ENCODE measurements around the gene ADCYAP1R1. TPM values are rescaled to one million over a fixed set of nuclear protein-coding genes. Genes with fewer than 3 reads are reported as not detected.

Gene ADCYAP1R1
- polyA plus RNA-seq, 1 experiment, result not detected

GRCh38 chr7:31083210-31083786, 31.2 kb downstream of the ADCYAP1R1 start:
- no peak for DNase-seq (ENCODE audit: low read depth, low spot score)
- TF ChIP-seq CTCF (IDR thresholded peaks at IDR 0.05; ENCODE audit: low read depth, low read length), result no peak
- Histone ChIP-seq H3K27me3 (ENCODE audit: control insufficient read depth, insufficient read depth, low read length) (no peaks in the 10 kb centered on the region), H3K4me3 (ENCODE audit: low read depth, low read length) (no peak overlapping the region), H3K9me3 (ENCODE audit: control insufficient read depth, insufficient read depth, low read length) (no peaks in the 10 kb centered on the region; the same call in 1 of the 2 replicates), H3K27ac (ENCODE audit: low read depth, low read length) (no peak overlapping the region)
- CTCF ChIA-PET, result no interaction called here
- POLR2A ChIA-PET, result no interaction called here

GRCh38 chr7:31084226-31084625, 32.1 kb downstream of the ADCYAP1R1 start:
- no peak for DNase-seq (ENCODE audit: low read depth, low spot score)
- CTCF ChIA-PET, result no interaction called here
- no peak for TF ChIP-seq CTCF (IDR thresholded peaks at IDR 0.05; ENCODE audit: low read depth, low read length)
- POLR2A ChIA-PET, result no interaction called here
- Histone ChIP-seq H3K27ac (ENCODE audit: low read depth, low read length) (no peak overlapping the region), H3K9me3 (ENCODE audit: control insufficient read depth, insufficient read depth, low read length) (no peaks in the 10 kb centered on the region), H3K27me3 (ENCODE audit: control insufficient read depth, insufficient read depth, low read length) (no peaks in the 10 kb centered on the region), H3K4me3 (ENCODE audit: low read depth, low read length) (no peak overlapping the region)

- ChIA-PET CTCF (interaction anchor here (0.5 to 1.2 kb wide), 2 partner anchors 102 to 149 kb away, joined by 3 read pairs; no protein-coding TSS in a partner anchor), POLR2A (no interaction called here)
- TF ChIP-seq CTCF (IDR thresholded peaks at IDR 0.05; ENCODE audit: low read depth, low read length), result no peak
- DNase-seq (ENCODE audit: low read depth, low spot score), result no peak
- no peak overlapping the region for H3K4me3 ChIP-seq (ENCODE audit: low read depth, low read length)
- H3K27me3 ChIP-seq (ENCODE audit: control insufficient read depth, insufficient read depth, low read length), result no peaks in the 10 kb centered on the region
- H3K27ac ChIP-seq (ENCODE audit: low read depth, low read length), result no peak overlapping the region
- no peaks in the 10 kb centered on the region for H3K9me3 ChIP-seq (ENCODE audit: control insufficient read depth, insufficient read depth, low read length)
Observed at GRCh38 chr7:31087351-31087750, 35.2 kb downstream of the ADCYAP1R1 start.

- ChIA-PET POLR2A (no interaction called here), CTCF (no interaction called here)
- DNase-seq (ENCODE audit: low read depth, low spot score), result no peak
- Histone ChIP-seq H3K4me3 (ENCODE audit: low read depth, low read length) (no peak overlapping the region), H3K27me3 (ENCODE audit: control insufficient read depth, insufficient read depth, low read length) (no peaks in the 10 kb centered on the region), H3K27ac (ENCODE audit: low read depth, low read length) (no peak overlapping the region), H3K9me3 (ENCODE audit: control insufficient read depth, insufficient read depth, low read length) (no peaks in the 10 kb centered on the region)
- TF ChIP-seq CTCF (IDR thresholded peaks at IDR 0.05; ENCODE audit: low read depth, low read length), result no peak
Observed at GRCh38 chr7:31091924-31092434, 39.9 kb downstream of the ADCYAP1R1 start.

- H3K4me3 ChIP-seq (ENCODE audit: low read depth, low read length), result no peak overlapping the region
- ChIA-PET CTCF (no interaction called here), POLR2A (no interaction called here)
- no peak overlapping the region for H3K27ac ChIP-seq (ENCODE audit: low read depth, low read length)
- H3K27me3 ChIP-seq (ENCODE audit: control insufficient read depth, insufficient read depth, low read length), result no peaks in the 10 kb centered on the region
- H3K9me3 ChIP-seq (ENCODE audit: control insufficient read depth, insufficient read depth, low read length), result no peaks in the 10 kb centered on the region
- DNase-seq (ENCODE audit: low read depth, low spot score), result no peak
- TF ChIP-seq CTCF (IDR thresholded peaks at IDR 0.05; ENCODE audit: low read depth, low read length), result no peak
Observed at GRCh38 chr7:31092606-31093005, 40.5 kb downstream of the ADCYAP1R1 start.
